GM21576 (cell line): ENCODE results near the gene TMC2.
"Not testable (repeated sequence)": the region's sequence is repeated elsewhere in the genome, so short reads cannot be mapped to it uniquely, and the experiment has no call there.

Experiments
- ATAC-seq: cut with Tn5 transposase; IDR thresholded peaks from one replicate; pipeline ENCODE4 v1.9.1; 2021; ENCODE audit warnings: mild to moderate bottlenecking, moderate library complexity; ENCODE audit not compliant: unreplicated experiment

Gene TMC2

GRCh38 chr20:2536560-2536986 lies at the start of gene TMC2:
Gene TMC2, plus strand, starts transcription at chr20:2536573. Its CDS starts 49 bp downstream, at chr20:2536622.
- no peak for ATAC-seq

- not testable (repeated sequence) for ATAC-seq
Observed at GRCh38 chr20:2502808-2503384, 33.5 kb upstream of the TMC2 start.

GRCh38 chr20:2504803-2505202 lies 31.6 kb upstream of the TMC2 start:
- ATAC-seq: not testable (repeated sequence)

GRCh38 chr20:2506426-2506825 lies 29.9 kb upstream of the TMC2 start:
- not testable (repeated sequence) for ATAC-seq

GRCh38 chr20:2507464-2507863 lies 28.9 kb upstream of the TMC2 start:
- ATAC-seq: no peak

GRCh38 chr20:2507875-2508630 lies 28.3 kb upstream of the TMC2 start:
- ATAC-seq: no peak

GRCh38 chr20:2508631-2509467 lies 27.5 kb upstream of the TMC2 start, which contains the start of gene ZNF343:
Gene ZNF343, minus strand, starts transcription at chr20:2508915. Its CDS starts 15,020 bp downstream, at chr20:2493895.
- ATAC-seq: peak; percentile 97

- ATAC-seq: no peak
Observed at GRCh38 chr20:2509468-2509781, 26.9 kb upstream of the TMC2 start.

GRCh38 chr20:2509794-2510193 lies 26.6 kb upstream of the TMC2 start:
- no peak for ATAC-seq

- ATAC-seq: no peak
Observed at GRCh38 chr20:2515203-2515602, 21.2 kb upstream of the TMC2 start.

- ATAC-seq: no peak
Observed at GRCh38 chr20:2516399-2516798, 20.0 kb upstream of the TMC2 start.

- ATAC-seq: no peak
Observed at GRCh38 chr20:2518096-2518495, 18.3 kb upstream of the TMC2 start.

- no peak for ATAC-seq
Observed at GRCh38 chr20:2518558-2518957, 17.8 kb upstream of the TMC2 start.

- no peak for ATAC-seq
Observed at GRCh38 chr20:2519115-2519809, 17.1 kb upstream of the TMC2 start.

GRCh38 chr20:2520617-2521016 lies 15.8 kb upstream of the TMC2 start:
- ATAC-seq: no peak

GRCh38 chr20:2521369-2522305 lies 14.7 kb upstream of the TMC2 start:
- no peak for ATAC-seq

GRCh38 chr20:2522826-2523429 lies 13.4 kb upstream of the TMC2 start:
- ATAC-seq: not testable (repeated sequence)

GRCh38 chr20:2523919-2524708 lies 12.3 kb upstream of the TMC2 start:
- peak; percentile 62 for ATAC-seq
